GM23338 (cell line): Measurements from ENCODE around the gene DLG3. TPM values are rescaled to one million over a fixed set of nuclear protein-coding genes. Genes with fewer than 3 reads are reported as not detected.
"Not testable (repeated sequence)": the region's sequence is repeated elsewhere in the genome, so short reads cannot be mapped to it uniquely, and the experiment has no call there.

Experiments
- ATAC-seq: fragments of 200-7000 bp; cut with Tn5 transposase; 3 replicates; pipeline ENCODE4 v1.9.1; 2020
- DNase-seq: peaks from one replicate; pipeline ENCODE4 v3.0.0-alpha.2; 2015; ENCODE audit warnings: low spot score
- H2AFZ ChIP-seq: fragments of 200-600 bp; sonication (generic); 2 replicates; pipeline ENCODE4 v1.8.0; 2016; ENCODE audit warnings: antibody characterized with exemption, mild to moderate bottlenecking, moderate library complexity
- H3F3A ChIP-seq: fragments of 200-600 bp; sonication (generic); replicated peaks from 2 replicates; pipeline ENCODE4 v1.8.0; 2017; ENCODE audit warnings: antibody characterized with exemption, mixed run types, low read depth
- H3K27ac ChIP-seq: fragments of 200-600 bp; sonication (generic); 2 replicates; pipeline ENCODE4 v1.6.1; 2016; ENCODE audit warnings: low read depth
- H3K27me3 ChIP-seq: fragments of 200-600 bp; sonication (generic); 2 replicates; pipeline ENCODE4 v1.8.0; 2016; ENCODE audit warnings: mild to moderate bottlenecking, mixed run types, moderate library complexity; ENCODE audit not compliant: insufficient read depth
- H3K36me3 ChIP-seq: fragments of 200-600 bp; sonication (generic); 2 replicates; pipeline ENCODE4 v1.8.0; 2016; ENCODE audit warnings: mild to moderate bottlenecking; ENCODE audit not compliant: insufficient read depth
- H3K4me1 ChIP-seq: fragments of 200-600 bp; sonication (generic); 2 replicates; pipeline ENCODE4 v1.8.0; 2016; ENCODE audit warnings: mild to moderate bottlenecking, moderate library complexity; ENCODE audit not compliant: insufficient read depth
- H3K4me2 ChIP-seq: fragments of 200-600 bp; sonication (generic); 2 replicates; pipeline ENCODE4 v1.7.1; 2017; ENCODE audit warnings: mixed run types
- H3K4me3 ChIP-seq: fragments of 200-600 bp; sonication (generic); 2 replicates; pipeline ENCODE4 v1.6.1; 2016; ENCODE audit warnings: mixed run types
- H3K79me2 ChIP-seq: fragments of 200-600 bp; sonication (generic); replicated peaks from 2 replicates; pipeline ENCODE4 v1.8.0; 2017; ENCODE audit warnings: mild to moderate bottlenecking; ENCODE audit not compliant: insufficient read depth
- H3K9me2 ChIP-seq: fragments of 200-600 bp; sonication (generic); 2 replicates; pipeline ENCODE4 v1.8.0; 2017; ENCODE audit not compliant: insufficient read depth
- H4K20me1 ChIP-seq: fragments of 200-600 bp; sonication (generic); replicated peaks from 2 replicates; pipeline ENCODE4 v1.8.0; 2017; ENCODE audit warnings: mild to moderate bottlenecking; ENCODE audit not compliant: insufficient read depth
- H3K27ac Mint-ChIP-seq: 2 replicates; pipeline ENCODE4 v1.8.0; 2020; ENCODE audit warnings: inconsistent platforms, mild to moderate bottlenecking, moderate library complexity, mixed read lengths
- H3K27me3 Mint-ChIP-seq: 3 replicates; pipeline ENCODE4 v1.8.0; 2022; ENCODE audit warnings: low read depth, mild to moderate bottlenecking, moderate library complexity, mixed read lengths, inconsistent platforms; ENCODE audit not compliant: insufficient read depth, poor library complexity
- H3K36me3 Mint-ChIP-seq: 3 replicates; pipeline ENCODE4 v1.8.0; 2021; ENCODE audit warnings: low read depth, mild to moderate bottlenecking, inconsistent platforms, moderate library complexity, mixed read lengths
- H3K4me1 Mint-ChIP-seq: 3 replicates; pipeline ENCODE4 v1.8.0; 2020; ENCODE audit warnings: mild to moderate bottlenecking, inconsistent platforms, mixed read lengths
- H3K4me3 Mint-ChIP-seq: 3 replicates; pipeline ENCODE4 v1.8.0; 2021; ENCODE audit warnings: moderate library complexity, mild to moderate bottlenecking, inconsistent platforms, mixed read lengths
- H3K9me3 Mint-ChIP-seq: 3 replicates; pipeline ENCODE4 v1.8.0; 2020; ENCODE audit warnings: moderate library complexity, mild to moderate bottlenecking, inconsistent platforms, mixed read lengths
- CREB1 ChIP-seq: fragments of 250-450 bp; sonication (Bioruptor Pico); IDR thresholded peaks from 2 replicates; pipeline ENCODE4 v1.5.0; 2020; ENCODE audit warnings: low read depth, mild to moderate bottlenecking, moderate library complexity
- EZH2 ChIP-seq: fragments of 200-600 bp; sonication (generic); IDR thresholded peaks from one replicate; pipeline ENCODE4 v1.8.0; 2017; ENCODE audit warnings: antibody characterized with exemption, mild to moderate bottlenecking, low read depth; ENCODE audit not compliant: unreplicated experiment
- EZH2phosphoT487 ChIP-seq: fragments of 200-600 bp; sonication (generic); IDR thresholded peaks from one replicate; pipeline ENCODE4 v1.8.1; 2018; ENCODE audit warnings: antibody characterized with exemption; ENCODE audit not compliant: unreplicated experiment
- JUNB ChIP-seq: IDR thresholded peaks from one replicate; pipeline ENCODE4 v1.6.1; 2016; ENCODE audit warnings: antibody characterized with exemption; ENCODE audit not compliant: unreplicated experiment
- NANOG ChIP-seq: IDR thresholded peaks from 2 replicates; pipeline ENCODE4 v1.6.1; 2016; ENCODE audit warnings: antibody characterized with exemption, borderline replicate concordance
- POLR2AphosphoS5 ChIP-seq: IDR thresholded peaks from 2 replicates; pipeline ENCODE4 v1.6.1; 2016; ENCODE audit warnings: antibody characterized with exemption, low read depth
- STAT1 ChIP-seq: IDR thresholded peaks from one replicate; pipeline ENCODE4 v1.6.1; 2016; ENCODE audit warnings: antibody characterized with exemption; ENCODE audit not compliant: unreplicated experiment
- ZNF114 ChIP-seq: fragments of 250-450 bp; sonication (Bioruptor Pico); IDR thresholded peaks from 2 replicates; pipeline ENCODE4 v1.5.0; 2020; ENCODE audit warnings: mild to moderate bottlenecking, moderate library complexity
- ZNF331 ChIP-seq: fragments of 250-450 bp; sonication (Bioruptor Pico); IDR thresholded peaks from 2 replicates; pipeline ENCODE4 v1.5.0; 2020; ENCODE audit warnings: low read depth, mild to moderate bottlenecking, moderate library complexity
- polyA plus RNA-seq: library from polyadenylated mRNA; unstranded; fragments of >200 nt; fragmentation: Nextera tagmentation; extraction: Ambion mirVana; gene quantifications from 2 replicates; pipeline ENCODE4 v1.2.1, GENCODE V29; 2016
- total RNA-seq: library from RNA; depleted of rRNA; stranded (reverse); fragments of >200 nt; shearing (Covaris generic); gene quantifications from 2 replicates; pipeline ENCODE4 v1.2.3, GENCODE V29; 2014
- TF ChIP-seq, protein P1 (sequence below), 2 experiments: fragments of 200-600 bp in 1 of 2; sonication (generic) in 1 of 2; conservative IDR thresholded peaks; 2 replicates each; pipeline versions ENCODE4 v1.5.1 to v1.6.1; 2016 to 2017; ENCODE audit warnings: antibody characterized with exemption in 2 of 2, low read depth in 2 of 2, mild to moderate bottlenecking in 2 of 2, moderate library complexity in 1 of 2
- TF ChIP-seq, protein P2 (sequence below): IDR thresholded peaks from one replicate; pipeline ENCODE4 v1.6.1; 2018; ENCODE audit warnings: antibody characterized with exemption; ENCODE audit not compliant: unreplicated experiment

Gene DLG3
- total and polyA plus RNA-seq, 2 experiments from 2014 or later: 13.0 to 61.8 TPM

DNA sequence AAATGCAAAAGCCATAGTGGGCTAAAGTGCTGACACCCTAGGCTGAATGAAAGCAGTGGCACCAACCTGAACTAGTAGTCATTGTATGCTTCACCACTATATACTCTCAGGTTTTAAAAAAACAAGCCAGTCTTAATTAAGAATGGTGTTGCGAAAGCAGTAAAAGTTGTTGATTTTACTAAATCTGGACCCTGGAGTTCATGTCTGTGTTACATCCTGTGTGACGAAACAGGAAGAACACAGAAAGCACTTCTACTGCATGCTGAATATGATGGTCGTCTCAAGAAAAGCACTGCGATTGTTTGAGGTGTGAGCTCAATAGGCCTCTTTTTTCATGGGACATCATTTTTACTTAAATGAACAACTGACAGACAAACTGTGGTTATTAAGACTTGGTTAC, 45.7 kb upstream of the DLG3 start:
- H3K9me2 ChIP-seq: no peaks in the 10 kb centered on the region
- H3K36me3 ChIP-seq: 0 out of 2 replicates have a peak, but pooled peaks cover 7% of the 10 kb centered on the region
- no peaks in the 10 kb centered on the region for H4K20me1 ChIP-seq
- Mint-ChIP-seq H3K27me3 (no peaks in the 10 kb centered on the region), H3K27ac (no peak overlapping the region), H3K9me3 (no peaks in the 10 kb centered on the region), H3K4me3 (no peak overlapping the region), H3K4me1 (no peaks in the 10 kb centered on the region), H3K36me3 (peaks cover 42% of the 10 kb centered on the region; the same call in 2 of the 3 replicates)
- no peaks in the 10 kb centered on the region for H3K79me2 ChIP-seq
- ATAC-seq (no peak), DNase-seq (no peak)
- no peak overlapping the region for H3K27ac ChIP-seq
- no peak overlapping the region for H3K4me2 ChIP-seq
- no peak overlapping the region for H3K4me3 ChIP-seq
- no peaks in the 10 kb centered on the region for H3F3A ChIP-seq
- H3K4me1 ChIP-seq: no peaks in the 10 kb centered on the region
- TF ChIP-seq, protein P1, sequence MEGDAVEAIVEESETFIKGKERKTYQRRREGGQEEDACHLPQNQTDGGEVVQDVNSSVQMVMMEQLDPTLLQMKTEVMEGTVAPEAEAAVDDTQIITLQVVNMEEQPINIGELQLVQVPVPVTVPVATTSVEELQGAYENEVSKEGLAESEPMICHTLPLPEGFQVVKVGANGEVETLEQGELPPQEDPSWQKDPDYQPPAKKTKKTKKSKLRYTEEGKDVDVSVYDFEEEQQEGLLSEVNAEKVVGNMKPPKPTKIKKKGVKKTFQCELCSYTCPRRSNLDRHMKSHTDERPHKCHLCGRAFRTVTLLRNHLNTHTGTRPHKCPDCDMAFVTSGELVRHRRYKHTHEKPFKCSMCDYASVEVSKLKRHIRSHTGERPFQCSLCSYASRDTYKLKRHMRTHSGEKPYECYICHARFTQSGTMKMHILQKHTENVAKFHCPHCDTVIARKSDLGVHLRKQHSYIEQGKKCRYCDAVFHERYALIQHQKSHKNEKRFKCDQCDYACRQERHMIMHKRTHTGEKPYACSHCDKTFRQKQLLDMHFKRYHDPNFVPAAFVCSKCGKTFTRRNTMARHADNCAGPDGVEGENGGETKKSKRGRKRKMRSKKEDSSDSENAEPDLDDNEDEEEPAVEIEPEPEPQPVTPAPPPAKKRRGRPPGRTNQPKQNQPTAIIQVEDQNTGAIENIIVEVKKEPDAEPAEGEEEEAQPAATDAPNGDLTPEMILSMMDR (conservative IDR thresholded peaks at IDR 0.05; ENCODE audit: low read depth in 2 of 2): no peak
- TF ChIP-seq EZH2phosphoT487: no peak
- H3K27me3 ChIP-seq: no peaks in the 10 kb centered on the region
- no peak overlapping the region for H2AFZ ChIP-seq

DNA sequence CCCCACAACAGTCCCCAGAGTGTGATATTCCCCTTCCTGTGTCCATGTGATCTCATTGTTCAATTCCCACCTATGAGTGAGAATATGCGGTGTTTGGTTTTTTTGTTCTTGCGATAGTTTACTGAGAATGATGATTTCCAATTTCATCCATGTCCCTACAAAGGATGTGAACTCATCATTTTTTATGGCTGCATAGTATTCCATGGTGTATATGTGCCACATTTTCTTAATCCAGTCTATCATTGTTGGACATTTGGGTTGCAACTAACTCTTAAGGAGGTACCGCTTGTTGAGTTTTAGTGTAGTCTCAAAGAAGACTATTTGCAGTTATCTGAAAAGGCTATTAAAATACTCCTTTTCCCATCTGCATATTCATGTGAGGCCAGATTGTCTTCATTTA, 44.5 kb upstream of the DLG3 start:
- not testable (repeated sequence) for H3K27me3 Mint-ChIP-seq, ATAC-seq, H3K4me1 ChIP-seq, DNase-seq, H3K79me2 ChIP-seq, H3F3A ChIP-seq, H3K9me3 Mint-ChIP-seq, H4K20me1 ChIP-seq, H3K27ac Mint-ChIP-seq, H3K27ac ChIP-seq, H3K4me2 ChIP-seq, H3K27me3 ChIP-seq, H3K9me2 ChIP-seq, H3K36me3 ChIP-seq, H3K4me3 Mint-ChIP-seq, H3K4me1 Mint-ChIP-seq, H3K4me3 ChIP-seq, H2AFZ ChIP-seq
- peaks cover 46% of the 10 kb centered on the region; the same call in 2 of the 3 replicates for H3K36me3 Mint-ChIP-seq

DNA sequence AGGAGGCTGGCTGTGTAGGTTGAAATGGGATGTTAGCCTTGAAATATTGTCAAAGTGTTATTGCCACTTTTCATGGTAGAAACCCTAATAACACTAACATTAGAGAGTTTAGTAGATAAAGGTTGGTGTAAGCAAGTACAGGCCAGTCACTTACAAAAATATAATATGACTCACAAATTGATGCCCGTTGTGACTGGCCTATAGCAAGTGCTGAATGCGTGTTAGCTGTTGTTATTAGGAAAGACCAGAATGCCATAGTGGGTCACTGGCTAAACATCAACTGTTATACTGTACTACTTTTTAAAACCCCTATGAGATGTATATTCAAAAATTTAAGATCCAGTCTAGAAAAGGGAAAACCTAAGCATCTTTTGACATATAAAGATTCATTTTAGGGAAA, 41.9 kb upstream of the DLG3 start:
- Histone ChIP-seq H3K27me3 (no peaks in the 10 kb centered on the region), H3K79me2 (no peaks in the 10 kb centered on the region), H3K4me1 (no peaks in the 10 kb centered on the region), H3K36me3 (peaks cover 4% of the 10 kb centered on the region; the same call in 1 of the 2 replicates), H2AFZ (no peak overlapping the region), H3K9me2 (no peaks in the 10 kb centered on the region), H3K4me2 (no peak overlapping the region), H3F3A (no peaks in the 10 kb centered on the region), H3K4me3 (no peak overlapping the region), H4K20me1 (no peaks in the 10 kb centered on the region), H3K27ac (no peak overlapping the region)
- ATAC-seq: no peak
- H3K36me3 Mint-ChIP-seq: peaks cover 48% of the 10 kb centered on the region; the same call in 2 of the 3 replicates
- DNase-seq: no peak
- no peak overlapping the region for H3K4me3 Mint-ChIP-seq
- H3K9me3 Mint-ChIP-seq: no peaks in the 10 kb centered on the region
- H3K27me3 Mint-ChIP-seq: no peaks in the 10 kb centered on the region
- H3K4me1 Mint-ChIP-seq: no peaks in the 10 kb centered on the region
- H3K27ac Mint-ChIP-seq: no peak overlapping the region
- TF ChIP-seq POLR2AphosphoS5 (no peak), ZNF114 (no peak), CREB1 (CRISPR knock-in tag) (no peak), EZH2 (no peak), NANOG (no peak), STAT1 (no peak), JUNB (no peak), ZNF331 (CRISPR knock-in tag) (no peak)
- TF ChIP-seq, protein P1 (conservative IDR thresholded peaks at IDR 0.05; ENCODE audit: low read depth in 2 of 2): no peak
- TF ChIP-seq, protein P2, sequence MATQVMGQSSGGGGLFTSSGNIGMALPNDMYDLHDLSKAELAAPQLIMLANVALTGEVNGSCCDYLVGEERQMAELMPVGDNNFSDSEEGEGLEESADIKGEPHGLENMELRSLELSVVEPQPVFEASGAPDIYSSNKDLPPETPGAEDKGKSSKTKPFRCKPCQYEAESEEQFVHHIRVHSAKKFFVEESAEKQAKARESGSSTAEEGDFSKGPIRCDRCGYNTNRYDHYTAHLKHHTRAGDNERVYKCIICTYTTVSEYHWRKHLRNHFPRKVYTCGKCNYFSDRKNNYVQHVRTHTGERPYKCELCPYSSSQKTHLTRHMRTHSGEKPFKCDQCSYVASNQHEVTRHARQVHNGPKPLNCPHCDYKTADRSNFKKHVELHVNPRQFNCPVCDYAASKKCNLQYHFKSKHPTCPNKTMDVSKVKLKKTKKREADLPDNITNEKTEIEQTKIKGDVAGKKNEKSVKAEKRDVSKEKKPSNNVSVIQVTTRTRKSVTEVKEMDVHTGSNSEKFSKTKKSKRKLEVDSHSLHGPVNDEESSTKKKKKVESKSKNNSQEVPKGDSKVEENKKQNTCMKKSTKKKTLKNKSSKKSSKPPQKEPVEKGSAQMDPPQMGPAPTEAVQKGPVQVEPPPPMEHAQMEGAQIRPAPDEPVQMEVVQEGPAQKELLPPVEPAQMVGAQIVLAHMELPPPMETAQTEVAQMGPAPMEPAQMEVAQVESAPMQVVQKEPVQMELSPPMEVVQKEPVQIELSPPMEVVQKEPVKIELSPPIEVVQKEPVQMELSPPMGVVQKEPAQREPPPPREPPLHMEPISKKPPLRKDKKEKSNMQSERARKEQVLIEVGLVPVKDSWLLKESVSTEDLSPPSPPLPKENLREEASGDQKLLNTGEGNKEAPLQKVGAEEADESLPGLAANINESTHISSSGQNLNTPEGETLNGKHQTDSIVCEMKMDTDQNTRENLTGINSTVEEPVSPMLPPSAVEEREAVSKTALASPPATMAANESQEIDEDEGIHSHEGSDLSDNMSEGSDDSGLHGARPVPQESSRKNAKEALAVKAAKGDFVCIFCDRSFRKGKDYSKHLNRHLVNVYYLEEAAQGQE: no peak
